SKM-1 treated with dmso at 0.1 percent for 144 hours (cell line): ENCODE data around the gene ZFPM1.

Source experiments
- DNase-seq: peaks from one replicate; lab custom pipeline; 2025; ENCODE audit not compliant: unreplicated experiment; lab: John Stamatoyannopoulos, UW

The ZFPM1 gene

GRCh38 chr16:88585269-88585668 is 132.2 kb downstream of the ZFPM1 start:
- no peak for DNase-seq

DNA sequence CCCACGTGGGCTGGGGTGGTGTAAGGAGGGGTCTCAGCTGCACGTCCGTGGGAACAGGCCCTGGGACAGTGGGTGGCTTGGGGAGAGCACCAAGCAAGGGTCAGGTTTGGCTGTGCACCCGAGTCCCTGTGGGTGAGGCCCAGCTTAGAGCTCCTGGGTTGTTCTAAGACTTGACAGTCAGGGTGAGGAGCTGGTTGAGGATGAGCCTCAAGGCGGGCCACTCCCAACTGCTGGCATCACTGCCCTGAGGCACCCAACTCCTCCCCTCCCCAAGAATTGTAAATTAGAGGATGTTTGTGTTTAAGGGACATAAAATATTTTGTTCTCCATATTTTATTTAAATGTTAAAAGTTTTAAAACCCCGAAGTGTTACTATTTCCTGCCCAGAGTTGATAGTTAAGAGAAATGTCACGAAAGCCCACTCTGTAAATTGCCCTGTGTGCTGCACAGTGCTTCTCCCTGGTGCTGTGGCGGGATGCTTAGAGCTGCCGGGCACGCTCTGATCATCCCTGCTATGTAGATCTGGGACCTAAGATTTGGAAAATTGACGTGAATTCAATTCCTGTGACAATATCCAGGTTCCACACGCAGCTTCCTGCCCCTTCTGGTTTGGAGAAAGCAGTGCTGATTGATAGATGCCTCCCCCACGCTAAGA is 133.0 kb downstream of the ZFPM1 start:
- no peak for DNase-seq
